Ramos (cell line): ENCODE data around the gene SERTAD2.

ENCODE experiments used
- in situ Hi-C: fragments of 300-500 bp; cut with MboI; formaldehyde crosslinking; loops from one replicate; pipeline ENCODE4 v1.14.3; 2022; ENCODE audit warnings: low sequenced_read_pairs; ENCODE audit not compliant: unreplicated experiment

The SERTAD2 gene

DNA sequence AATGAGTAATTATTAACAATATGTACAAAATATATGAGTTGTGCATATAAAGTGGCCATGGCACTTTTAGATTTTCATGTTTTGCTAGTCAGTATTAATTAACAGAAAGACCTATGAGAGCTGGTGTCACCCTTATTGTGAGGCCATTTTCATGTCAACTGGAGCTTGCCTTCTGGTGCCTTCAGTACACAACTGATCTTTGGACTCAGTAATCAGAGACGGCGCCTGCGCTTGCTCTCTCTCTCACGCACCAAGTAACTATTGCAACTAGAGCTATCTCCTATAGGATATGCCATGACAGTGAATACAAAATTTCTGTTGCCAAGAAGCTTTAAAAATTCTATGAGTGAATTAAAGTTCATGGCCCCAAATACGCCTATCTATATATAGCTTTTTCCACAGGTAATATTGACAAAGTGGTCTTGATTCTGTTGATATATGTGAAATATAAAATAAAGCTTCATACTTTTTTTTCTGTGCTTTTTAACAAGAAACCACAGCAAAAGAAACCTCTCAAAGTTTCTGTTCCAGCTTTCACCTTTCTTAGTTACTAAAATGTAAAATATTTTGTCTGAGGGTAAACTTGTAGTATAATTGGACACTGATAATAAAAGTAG, 2.9 kb downstream of the SERTAD2 start:
- in situ Hi-C loops, result loop anchor here (10.0 kb wide), 2 partner anchors 284 to 384 kb away; no protein-coding TSS in a partner anchor

DNA sequence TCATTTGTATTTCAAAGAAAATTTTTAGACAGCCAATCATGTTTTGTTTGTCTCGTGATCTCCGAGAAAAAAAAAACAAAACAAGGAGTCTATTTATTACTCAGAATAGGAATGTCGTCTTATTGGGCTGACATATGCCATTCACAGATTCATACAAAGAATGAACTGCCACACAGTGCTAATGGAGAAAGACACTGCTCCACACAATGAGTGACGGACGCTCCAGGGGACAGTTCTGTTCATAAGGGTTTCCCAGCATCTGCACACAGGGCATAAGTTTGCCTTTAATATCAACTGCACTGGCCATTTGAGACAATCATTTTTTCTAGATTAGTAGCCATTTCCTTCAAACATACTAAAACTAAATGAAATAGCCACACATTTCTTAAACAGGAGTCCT, 3.4 kb downstream of the SERTAD2 start:
- in situ Hi-C loops, result loop anchor here (10.0 kb wide), 2 partner anchors 285 to 385 kb away; no protein-coding TSS in a partner anchor

DNA sequence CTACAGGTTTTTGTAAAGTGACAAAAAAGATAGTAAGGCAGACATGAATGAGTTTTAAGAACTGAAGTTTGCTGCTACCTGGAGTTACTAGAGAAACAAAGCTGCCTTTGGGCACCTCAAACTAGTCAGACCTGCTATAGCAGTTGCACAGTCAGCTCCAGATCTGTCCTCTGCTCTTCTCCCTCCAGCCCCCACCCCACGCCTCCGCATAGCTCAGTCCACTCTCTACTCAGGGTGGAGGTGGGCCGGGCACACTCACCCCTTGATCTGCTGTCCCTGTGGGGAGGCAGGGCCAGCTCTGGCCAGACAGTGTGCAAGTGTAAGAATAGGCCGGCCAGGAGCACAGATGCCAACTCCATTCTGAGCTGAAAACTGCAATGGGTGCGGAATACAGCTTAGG, 4.1 kb downstream of the SERTAD2 start:
- in situ Hi-C loops, result loop anchor here (10.0 to 25.0 kb wide), 4 partner anchors 185 to 738 kb away; no protein-coding TSS in a partner anchor

DNA sequence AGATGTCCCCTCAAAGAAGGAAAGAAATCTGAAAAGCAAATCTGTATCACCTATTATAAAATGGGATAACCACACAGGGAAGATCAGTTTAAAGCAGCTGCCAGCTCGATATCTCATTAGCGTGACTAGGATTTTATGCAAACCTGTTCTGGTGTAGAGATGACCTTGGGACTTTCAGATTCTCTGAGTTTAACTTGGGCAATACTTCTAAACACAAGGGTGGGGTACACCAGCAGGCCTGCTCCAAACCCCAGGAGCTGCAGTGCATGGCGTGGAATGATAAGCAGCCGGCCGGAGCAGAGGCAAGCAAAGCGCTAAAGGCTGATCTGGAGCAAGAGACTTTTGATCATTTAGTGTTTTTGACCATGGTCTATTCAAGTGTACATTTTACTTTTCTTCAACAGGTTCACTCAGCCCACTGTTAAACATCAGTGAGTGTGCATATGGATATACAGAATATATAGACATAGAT, 4.7 kb downstream of the SERTAD2 start:
- in situ Hi-C loops, result loop anchor here (10.0 to 25.0 kb wide), 2 partner anchors 186 to 738 kb away; no protein-coding TSS in a partner anchor

DNA sequence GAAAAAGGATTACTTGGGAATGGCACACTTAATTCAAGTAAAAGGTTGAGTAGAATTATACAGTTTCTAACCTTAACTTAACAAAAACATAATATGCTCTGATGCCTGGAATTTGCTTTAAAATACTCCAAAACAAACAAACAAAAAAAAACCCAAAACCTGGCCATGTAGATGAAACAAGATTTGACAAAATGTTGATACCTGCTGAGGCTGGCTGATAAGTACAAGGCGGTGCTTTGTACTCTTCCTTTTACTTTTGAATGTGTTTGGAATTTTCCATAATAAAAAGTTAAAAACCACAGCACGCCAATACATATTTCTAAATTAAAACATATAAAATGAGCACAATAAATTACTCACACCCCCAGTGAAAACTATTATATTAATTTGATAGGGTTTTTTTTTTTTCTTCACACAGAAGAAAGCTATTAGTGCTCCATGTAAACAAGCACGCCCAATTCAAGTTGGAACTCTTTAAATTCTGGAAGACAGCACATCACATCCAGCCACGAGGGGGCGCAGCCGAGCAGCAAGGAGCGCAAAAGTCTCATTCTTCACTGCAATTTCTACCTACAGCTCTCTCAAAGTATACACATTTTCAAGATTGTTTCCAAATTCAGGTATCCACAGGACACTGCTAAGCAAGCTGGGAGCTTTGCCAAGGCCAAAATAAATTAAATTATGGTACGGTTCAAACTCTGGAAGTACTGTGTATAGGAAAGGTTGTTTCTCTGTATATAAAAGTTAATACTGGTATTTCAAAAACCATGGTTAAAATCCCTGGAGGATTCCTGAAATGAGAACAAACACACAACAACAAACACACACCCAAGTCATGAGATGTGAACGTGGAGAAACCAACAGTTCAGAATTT, 7.5 kb downstream of the SERTAD2 start:
- in situ Hi-C loops, result loop anchor here (10.0 to 25.0 kb wide), 2 partner anchors 189 to 741 kb away; no protein-coding TSS in a partner anchor

DNA sequence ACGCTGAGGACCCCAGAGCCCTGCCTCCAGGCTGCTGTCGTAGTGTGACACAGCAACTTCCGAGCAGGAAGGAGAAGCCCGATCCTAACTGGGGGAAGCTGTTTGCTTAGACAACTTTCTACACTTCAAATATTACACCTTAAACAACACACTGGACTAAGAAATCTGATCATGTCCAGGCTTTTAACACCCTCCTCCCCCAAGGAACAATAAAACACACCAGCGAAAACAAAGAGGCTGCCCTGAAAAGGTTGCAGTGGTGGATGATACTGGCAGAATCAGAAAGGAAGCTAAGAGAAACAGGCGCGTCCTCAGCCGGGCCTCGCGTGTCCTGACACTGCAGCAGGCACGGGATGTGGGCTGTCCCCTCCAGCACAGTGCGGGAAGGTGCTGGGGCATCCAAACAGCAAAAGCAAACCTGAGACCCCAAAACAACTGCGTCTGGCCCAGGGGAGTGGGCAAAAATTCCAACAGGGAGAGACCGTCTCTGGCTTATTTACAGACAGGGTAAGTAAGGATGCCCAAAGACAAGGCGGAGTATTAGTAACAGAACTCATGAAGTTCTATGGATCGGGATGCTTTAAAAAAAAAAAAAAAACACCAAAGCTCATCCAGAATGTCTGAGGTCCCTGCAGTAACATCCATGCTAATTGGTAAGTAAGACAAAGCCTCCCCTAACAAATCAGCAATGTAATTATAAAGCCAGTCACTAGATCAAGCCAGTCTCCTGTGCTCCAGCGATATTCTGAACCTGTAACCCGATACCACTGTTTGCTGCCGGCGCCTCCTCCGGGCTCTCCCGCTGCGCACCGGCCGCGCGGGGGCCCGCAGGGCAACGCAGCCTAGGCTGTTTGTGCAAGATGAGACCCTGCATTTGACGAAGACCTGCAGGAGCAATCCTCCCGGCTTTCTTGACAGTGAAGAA, 9.0 kb downstream of the SERTAD2 start:
- in situ Hi-C loops, result loop anchor here (10.0 to 25.0 kb wide), 2 partner anchors 190 to 743 kb away; no protein-coding TSS in a partner anchor

DNA sequence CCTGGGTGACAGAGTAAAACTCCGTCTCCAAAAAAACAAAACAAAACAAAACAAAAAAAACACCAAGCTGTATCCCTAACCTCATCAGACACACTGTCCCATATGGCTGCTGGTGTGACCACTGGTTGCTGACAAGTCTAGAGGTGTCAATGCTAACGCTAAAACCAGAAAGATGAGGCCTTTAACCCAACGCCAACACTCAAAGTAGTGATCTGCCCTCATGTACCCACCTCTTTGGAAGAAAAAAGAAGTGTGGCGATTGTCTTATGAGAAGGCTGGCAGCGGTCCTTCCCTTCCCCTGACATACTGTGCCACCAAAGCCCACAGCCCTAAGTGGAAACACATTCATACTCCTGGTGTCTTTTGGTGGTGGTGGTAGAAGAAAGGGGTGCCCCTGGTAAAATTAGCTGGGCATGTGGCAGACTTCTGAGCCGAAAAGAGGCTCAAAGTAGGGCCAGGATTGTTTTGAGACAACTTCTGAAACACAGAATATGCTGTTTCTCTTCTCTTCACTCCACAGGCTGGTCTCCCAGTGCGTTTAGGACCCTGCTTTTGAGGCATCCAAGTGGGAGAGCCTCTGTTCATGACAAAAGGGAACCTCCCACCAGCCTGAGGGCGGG, 9.8 kb downstream of the SERTAD2 start:
- in situ Hi-C loops, result loop anchor here (10.0 to 25.0 kb wide), 2 partner anchors 191 to 743 kb away; no protein-coding TSS in a partner anchor

DNA sequence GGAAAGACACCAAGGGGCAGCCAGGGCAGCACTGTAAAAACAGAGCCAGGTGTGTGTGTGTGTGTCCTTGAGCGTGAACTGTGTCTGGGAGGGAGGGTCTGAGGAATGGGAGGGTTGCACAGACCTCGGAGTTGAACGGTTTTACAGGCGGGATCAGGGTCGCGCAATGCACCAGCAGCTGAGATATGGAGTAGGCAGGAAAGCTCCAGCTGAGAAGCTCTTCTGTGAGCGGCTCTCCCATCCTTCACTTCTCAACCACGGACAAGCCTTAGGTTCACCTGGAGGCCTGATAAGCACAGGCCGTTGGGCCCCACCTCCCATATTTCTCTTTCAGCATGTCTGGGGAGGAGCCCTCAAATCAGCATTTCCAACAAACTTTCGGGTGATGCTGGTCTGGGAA, 12.1 kb downstream of the SERTAD2 start:
- in situ Hi-C loops, result loop anchor here (10.0 to 25.0 kb wide), 2 partner anchors 193 to 746 kb away; no protein-coding TSS in a partner anchor

DNA sequence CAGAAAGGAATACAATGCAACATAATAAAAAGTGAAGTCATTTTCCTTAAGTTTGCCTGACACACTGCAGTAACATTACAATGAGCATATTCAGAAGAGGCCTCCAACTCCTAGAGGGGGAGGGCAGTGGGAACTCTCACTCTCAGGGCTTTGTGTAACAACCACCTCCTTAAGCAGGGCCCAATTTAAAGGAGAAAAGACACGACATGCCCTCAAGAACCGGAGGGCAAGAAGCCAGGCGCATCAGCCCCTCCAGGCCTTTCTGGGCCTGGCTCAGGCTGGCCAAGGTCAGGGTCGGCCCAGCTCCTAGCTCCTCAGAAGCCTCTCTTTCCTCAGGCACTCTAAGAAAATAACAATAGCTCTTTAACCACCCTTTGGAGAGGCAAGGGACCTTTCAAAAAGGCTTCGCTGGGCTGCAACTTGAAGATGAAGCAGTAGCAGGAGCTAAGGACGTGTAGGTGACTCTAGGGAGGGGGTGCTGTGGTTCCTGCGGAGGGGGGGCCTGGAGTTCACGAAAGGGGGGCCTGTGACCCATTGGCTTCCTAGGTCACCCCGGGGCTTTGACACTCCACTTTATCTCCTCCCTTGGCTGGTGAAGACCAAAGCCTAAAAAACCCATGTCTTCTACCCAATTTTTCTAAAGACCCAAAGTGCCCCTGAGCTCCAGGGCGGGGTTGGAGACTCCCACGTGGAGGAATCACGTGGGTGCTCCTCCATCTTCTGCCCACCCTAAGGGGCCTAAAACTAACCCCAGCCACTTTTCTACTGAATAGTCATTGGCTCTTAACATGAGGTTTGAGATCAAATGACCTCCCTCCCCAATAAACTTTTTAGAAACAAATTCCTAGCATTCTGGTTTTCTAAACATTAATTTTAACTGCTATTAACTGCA, 13.3 kb downstream of the SERTAD2 start:
- in situ Hi-C loops, result loop anchor here (10.0 to 25.0 kb wide), 2 partner anchors 194 to 747 kb away; no protein-coding TSS in a partner anchor

DNA sequence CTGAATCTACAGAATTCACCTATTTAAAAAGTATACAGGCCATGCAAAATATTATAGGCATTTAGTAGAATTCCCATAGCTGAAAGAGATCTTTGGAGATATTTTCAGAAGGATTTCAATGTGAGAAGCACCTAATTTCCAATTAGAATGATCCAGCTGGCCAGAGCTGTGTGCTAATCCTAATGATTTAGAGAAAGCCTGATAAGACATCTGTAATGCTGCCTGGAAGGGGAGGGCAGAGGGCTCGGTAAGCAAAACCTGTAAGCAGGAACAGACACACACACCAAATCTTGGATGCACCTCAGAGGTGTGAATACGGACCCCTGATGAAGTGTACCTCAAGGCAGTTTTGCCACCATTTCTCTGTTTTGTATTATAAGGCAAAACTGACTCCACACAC, 14.0 kb downstream of the SERTAD2 start:
- in situ Hi-C loops, result loop anchor here (10.0 to 25.0 kb wide), 2 partner anchors 195 to 748 kb away; no protein-coding TSS in a partner anchor

DNA sequence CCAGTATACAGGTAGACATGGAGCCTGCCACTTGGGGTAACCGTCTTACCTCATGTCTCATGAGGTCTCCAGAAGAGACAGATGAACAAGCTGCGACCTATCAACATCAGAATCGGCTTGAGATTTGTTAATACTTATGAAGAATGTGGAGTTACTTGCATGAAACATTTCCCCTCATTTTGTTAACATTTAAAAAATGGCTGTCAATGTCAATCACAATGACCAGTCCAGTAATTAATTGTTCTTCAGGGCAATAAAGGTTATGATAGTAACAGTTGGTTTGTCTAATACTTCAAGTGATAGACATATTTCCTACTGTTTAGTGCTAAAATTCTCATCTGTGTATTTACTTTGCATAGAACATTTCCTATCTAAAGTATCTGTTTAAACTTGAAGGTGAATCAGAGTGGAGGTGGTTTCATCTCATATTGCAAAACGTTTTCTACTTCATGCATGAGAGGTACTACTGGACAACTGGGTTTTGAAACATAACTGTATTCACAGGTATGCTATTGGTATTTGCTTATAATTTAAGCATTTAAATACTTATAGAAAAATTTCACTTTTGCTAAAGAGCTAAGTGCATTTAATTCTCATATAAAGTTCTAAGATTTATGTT, 15.1 kb downstream of the SERTAD2 start:
- in situ Hi-C loops, result loop anchor here (25.0 kb wide), 1 partner anchor 749 kb away; no protein-coding TSS in a partner anchor

DNA sequence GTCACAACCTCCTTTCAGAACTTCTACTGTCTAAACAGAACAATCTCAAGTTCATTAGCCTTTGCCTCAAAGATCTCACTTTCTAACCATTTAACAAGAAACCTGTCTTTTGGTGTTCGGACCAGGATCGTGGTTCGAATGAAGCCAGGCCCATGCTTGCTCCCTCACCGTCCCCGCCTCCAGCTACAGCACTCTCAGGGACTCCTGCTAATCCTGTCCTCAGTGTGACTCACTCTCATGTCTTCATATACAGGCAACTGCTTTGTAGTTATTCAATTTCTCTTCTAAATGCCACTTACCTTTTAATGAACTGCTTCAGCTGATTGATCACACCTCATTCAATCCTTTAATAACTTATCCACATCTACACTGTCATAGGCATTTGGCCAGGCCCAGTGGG, 15.8 kb downstream of the SERTAD2 start:
- in situ Hi-C loops, result loop anchor here (25.0 kb wide), 1 partner anchor 749 kb away; no protein-coding TSS in a partner anchor

DNA sequence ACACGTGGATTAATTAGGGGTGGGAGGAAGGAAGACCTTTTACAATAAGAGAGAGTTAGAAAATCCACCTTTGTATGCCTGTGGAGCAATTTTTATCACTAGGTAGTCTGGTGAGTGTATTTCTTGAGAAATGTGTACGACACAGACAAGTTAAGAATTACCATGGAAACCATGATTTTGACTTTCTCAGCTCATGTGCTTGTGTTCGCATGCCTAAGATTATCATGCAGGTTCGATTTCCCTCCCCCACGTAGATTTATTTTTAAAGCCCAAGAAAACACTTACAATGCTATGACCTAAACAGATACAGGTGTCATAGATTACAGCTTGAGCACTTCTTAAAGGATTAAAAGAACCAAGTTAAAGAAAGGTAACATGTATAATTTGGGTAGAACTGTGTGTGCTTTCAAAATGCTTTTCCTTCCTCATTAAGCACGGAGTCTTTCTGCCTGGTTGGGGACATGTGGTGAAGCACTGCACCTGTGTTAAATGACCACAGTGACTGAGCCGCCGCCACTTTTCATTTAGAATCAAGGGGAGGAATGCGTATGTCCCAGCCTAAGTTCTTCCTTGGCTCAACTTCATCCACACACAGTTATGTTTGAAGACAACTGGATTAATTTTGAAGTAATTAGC, 16.6 kb downstream of the SERTAD2 start:
- in situ Hi-C loops, result loop anchor here (25.0 kb wide), 1 partner anchor 750 kb away; no protein-coding TSS in a partner anchor

DNA sequence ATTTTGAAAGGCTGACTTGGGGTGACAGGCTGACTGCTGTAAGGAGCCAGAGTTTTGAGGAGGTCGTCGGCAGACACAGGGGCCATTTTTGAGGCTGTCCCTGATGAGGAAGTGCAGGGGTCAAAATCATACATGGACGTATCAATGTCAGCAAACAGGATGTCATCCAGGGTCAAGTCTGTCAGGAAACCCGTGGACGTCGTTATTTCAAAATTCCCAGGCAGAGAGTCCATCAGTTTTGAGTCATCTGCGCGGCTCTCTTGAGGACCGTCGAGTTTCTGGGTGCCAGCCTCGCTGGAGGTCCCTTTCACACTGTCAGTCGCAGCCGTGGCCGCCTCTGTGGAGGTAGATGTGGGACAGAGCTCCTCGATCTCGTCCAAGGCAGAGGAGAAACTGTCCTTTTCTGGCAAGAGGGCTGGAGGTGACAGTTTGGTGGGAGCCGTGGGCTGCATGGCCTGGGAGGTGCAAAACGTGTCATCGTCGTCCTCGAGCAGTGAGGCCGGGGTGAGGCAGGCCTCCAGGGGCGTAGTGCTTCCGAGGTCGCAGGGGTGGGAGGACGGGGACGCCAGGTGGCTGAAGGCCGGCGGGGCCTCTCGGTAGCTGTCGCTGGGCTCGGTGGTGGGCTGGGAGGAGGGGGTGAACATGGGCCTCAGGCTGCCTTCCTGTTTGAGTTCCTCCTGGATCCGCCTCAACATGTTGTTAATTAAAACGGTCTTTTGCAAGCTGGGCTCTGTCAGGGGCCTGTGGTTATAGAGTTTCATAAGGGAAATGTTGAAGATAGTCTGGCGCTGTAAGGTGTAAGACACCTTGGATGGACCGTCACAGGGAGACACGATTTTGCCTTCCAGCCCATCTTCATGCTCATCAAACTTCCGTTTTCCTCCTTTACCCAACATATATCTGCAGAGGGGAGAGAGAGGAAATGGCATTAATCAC, 17.5 kb downstream of the SERTAD2 start:
- in situ Hi-C loops, result loop anchor here (25.0 kb wide), 1 partner anchor 751 kb away; no protein-coding TSS in a partner anchor

DNA sequence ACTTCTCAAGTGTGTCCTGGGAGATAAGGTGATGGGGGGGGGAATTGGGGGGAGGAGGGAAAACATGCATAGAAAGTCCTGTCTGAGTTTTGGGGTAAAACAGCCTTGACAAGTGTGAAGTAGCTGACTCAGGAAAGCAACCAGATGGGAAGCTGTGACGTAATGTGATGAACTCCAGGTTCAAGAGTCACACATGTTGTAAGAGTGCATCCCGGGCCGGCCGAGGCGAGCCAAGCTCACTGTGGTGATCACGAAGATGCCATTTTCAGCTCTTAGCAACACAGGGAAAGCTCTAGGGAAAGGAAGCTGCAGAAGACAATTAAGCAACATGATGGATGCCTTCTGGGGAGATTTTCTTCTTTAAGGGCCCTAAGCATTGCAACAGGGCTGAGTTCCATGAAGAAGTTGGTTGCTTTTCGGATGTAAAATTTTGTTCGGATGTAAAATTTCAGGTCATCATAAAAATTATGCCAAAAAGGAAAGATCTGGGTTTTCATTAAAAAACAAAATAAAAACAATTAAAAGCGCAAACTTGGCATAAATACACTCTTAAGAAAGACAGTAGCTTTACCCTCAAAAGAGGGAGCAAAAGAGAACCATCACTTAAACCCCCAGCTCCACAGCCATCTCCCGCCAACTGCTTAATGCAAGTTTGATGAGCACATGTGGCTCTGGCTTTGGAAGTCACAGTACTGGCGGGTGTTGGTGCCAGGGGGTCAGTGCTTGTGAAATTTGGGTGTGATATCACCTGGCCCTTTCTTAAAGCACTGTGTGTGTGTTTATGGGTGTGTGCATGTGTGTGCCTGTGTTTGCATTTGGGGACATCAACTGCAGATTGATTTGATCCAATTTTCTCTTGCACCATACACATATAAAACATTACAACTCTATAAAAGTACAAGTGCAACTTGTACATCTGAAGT, 19.1 kb downstream of the SERTAD2 start:
- in situ Hi-C loops, result loop anchor here (25.0 kb wide), 1 partner anchor 753 kb away; no protein-coding TSS in a partner anchor
